ENCODE measurements around the gene PODXL. TPM values are rescaled to one million over a fixed set of nuclear protein-coding genes. Genes with fewer than 3 reads are reported as not detected.
A peak's percentile ranks its signal among the peaks of the same experiment; 100 is the strongest.

PODXL gene
- total RNA-seq, 6 experiments from 2014 or later = 10.4 to 23.2 (median 21.3) TPM

DNA sequence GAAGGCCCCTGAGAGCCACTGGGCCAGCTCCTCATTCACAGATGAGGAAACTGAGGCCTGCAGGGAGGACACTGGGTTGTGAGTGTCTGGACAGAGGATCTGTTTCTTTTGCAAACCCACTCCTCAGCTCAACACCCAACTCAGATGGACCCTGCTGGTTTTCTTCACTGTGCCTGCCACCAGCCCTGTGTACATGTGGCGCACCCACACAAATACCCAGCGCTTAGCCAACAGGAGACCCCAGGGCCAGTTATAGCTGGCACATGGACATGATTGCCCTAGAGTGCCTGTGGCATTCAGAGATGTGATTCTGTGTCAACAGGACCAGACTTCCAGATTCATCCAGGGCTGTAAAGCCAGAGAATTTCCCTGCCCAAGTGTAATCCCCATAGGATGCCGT lies 12.4 kb downstream of the PODXL start:
- peaks cover 47% of the 10 kb centered on the region for H3K4me1 Mint-ChIP-seq (ENCODE audit: low read depth)
- H3K36me3 Mint-ChIP-seq (ENCODE audit: low read depth) = peaks cover 9% of the 10 kb centered on the region; the same call in 1 of the 2 replicates
- no peak overlapping the region for H3K27ac Mint-ChIP-seq
- DNase-seq = no peak
- no peaks in the 10 kb centered on the region for H3K9me3 Mint-ChIP-seq
- H3K4me3 Mint-ChIP-seq = no peak overlapping the region
- no peaks in the 10 kb centered on the region for H3K27me3 Mint-ChIP-seq (ENCODE audit: insufficient read depth)
- TF ChIP-seq, protein P1, sequence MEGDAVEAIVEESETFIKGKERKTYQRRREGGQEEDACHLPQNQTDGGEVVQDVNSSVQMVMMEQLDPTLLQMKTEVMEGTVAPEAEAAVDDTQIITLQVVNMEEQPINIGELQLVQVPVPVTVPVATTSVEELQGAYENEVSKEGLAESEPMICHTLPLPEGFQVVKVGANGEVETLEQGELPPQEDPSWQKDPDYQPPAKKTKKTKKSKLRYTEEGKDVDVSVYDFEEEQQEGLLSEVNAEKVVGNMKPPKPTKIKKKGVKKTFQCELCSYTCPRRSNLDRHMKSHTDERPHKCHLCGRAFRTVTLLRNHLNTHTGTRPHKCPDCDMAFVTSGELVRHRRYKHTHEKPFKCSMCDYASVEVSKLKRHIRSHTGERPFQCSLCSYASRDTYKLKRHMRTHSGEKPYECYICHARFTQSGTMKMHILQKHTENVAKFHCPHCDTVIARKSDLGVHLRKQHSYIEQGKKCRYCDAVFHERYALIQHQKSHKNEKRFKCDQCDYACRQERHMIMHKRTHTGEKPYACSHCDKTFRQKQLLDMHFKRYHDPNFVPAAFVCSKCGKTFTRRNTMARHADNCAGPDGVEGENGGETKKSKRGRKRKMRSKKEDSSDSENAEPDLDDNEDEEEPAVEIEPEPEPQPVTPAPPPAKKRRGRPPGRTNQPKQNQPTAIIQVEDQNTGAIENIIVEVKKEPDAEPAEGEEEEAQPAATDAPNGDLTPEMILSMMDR (IDR thresholded peaks at IDR 0.05) = no peak

DNA sequence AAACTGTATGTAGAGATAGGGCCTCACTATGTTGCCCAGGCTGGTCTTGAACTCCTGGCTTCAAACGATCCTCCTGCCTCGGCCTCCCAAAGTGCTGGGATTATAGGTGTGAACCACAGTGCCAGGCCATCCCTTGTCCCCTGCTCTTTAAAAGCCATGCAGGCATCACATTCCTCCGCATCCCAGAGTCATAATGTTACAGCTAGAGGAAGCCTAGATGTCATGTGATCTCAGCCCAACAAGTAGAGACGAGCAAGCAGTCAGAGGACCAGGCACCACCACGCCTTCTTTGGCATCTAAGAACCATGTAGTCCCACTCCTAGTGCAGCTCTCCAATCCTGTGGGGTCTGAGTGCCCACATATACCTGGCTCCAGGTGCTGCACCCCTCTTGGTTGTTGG lies 13.1 kb downstream of the PODXL start:
- TF ChIP-seq, protein P1 (IDR thresholded peaks at IDR 0.05) = no peak
- no peak overlapping the region for H3K27ac Mint-ChIP-seq
- no peaks in the 10 kb centered on the region for H3K9me3 Mint-ChIP-seq
- H3K4me3 Mint-ChIP-seq = no peak overlapping the region
- H3K4me1 Mint-ChIP-seq (ENCODE audit: low read depth) = peaks cover 54% of the 10 kb centered on the region
- DNase-seq = no peak
- peaks cover 1% of the 10 kb centered on the region for H3K27me3 Mint-ChIP-seq (ENCODE audit: insufficient read depth)
- H3K36me3 Mint-ChIP-seq (ENCODE audit: low read depth) = peaks cover 2% of the 10 kb centered on the region; the same call in 1 of the 2 replicates

DNA sequence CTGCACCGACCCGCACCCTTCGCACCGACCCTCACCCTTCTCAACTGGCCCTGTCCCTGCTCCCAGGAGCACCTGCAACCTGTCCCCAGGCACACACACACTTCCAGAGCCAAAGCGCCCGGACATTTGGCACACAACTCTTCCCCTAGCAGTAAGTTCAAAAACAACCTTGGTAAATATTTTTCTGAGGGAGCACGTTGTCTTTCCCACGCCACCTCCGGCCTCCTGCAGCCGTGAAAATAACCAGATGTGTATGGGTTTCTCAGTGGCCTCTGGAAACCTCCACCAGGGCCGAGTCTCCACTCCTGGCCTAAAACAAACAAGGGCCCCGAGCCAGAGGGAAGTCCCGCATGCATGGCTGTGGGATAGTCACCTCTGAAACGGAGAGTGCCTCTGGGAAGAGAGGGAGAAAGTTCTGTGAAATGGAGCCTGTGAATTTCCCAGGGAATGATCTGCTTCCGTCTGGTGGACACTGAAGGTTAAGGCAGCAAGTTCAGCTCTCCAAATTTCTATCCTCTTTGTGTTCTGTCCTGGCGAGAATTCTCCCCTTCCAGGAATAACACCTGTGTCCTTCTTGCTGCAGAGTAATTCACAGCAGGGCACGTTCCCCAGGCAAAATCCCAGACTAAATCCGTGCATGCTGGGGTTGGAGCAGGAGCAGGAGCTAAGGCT lies 15.8 kb downstream of the PODXL start:
- H3K4me3 Mint-ChIP-seq = no peak overlapping the region
- no peaks in the 10 kb centered on the region for H3K36me3 Mint-ChIP-seq (ENCODE audit: low read depth)
- peak overlapping the region; percentile 53 for H3K27ac Mint-ChIP-seq
- no peaks in the 10 kb centered on the region for H3K9me3 Mint-ChIP-seq
- TF ChIP-seq, protein P1 (IDR thresholded peaks at IDR 0.05) = peak; percentile 55
- peaks cover 56% of the 10 kb centered on the region for H3K4me1 Mint-ChIP-seq (ENCODE audit: low read depth)
- DNase-seq = no peak
- H3K27me3 Mint-ChIP-seq (ENCODE audit: insufficient read depth) = peaks cover 1% of the 10 kb centered on the region

DNA sequence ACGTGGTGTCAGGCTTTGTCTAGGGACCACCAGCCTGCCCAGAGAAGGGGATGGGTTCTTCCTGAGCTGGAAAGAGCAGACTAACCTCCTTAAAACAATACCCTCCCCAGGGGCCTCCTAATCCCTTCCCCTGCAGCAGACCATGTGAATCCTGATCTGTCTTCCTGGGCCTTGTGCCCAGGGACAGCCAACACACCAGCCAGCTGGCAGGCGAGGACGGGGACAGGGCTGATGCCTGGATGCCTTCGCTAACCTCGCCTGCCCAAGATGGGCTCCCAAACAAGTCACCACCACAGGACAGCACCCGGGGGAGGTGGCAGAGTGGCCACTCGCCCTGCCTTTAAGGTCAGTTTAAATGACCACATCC lies 17.6 kb downstream of the PODXL start:
- Mint-ChIP-seq H3K4me1 (ENCODE audit: low read depth) (peaks cover 45% of the 10 kb centered on the region), H3K27ac (peak overlapping the region; percentile 66), H3K4me3 (no peak overlapping the region), H3K9me3 (no peaks in the 10 kb centered on the region), H3K27me3 (ENCODE audit: insufficient read depth) (peaks cover 1% of the 10 kb centered on the region), H3K36me3 (ENCODE audit: low read depth) (no peaks in the 10 kb centered on the region)
- TF ChIP-seq, protein P1 (IDR thresholded peaks at IDR 0.05) = no peak
- DNase-seq = no peak

DNA sequence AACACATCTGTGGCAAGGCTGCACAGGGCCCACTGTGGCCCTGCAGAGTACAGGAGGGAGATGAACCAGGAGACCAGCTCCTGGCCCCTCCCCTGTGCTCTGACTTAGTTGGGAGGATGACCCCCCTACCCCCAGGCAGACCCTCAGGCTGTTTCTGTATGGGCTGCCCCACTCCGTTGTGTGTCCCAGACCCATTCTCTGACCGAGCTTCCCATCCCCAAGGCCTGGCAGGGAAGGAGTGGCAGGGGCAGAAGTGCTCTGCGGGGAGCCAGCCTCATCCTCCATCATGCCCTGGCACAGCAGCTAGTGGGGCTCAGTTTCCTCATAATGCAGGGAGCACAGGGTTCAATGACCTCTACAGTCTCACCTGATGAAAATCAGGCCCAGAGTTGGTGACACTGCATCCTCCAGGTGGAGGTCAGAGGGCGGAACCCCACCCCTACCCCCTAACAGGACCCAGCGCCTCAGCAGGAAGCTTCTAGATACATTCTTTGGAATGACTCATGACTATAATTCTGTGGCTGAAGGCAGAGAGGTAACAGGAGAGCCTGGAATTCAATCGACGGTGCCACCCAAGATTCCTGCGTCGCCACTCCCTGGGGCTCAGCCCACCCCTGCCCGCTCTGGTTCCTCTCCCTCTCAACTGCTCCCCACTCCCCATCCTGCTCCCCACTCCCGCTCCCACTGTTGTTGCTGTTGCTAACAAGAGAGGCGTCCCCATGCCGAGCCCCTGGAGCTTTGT lies 18.2 kb downstream of the PODXL start:
- Mint-ChIP-seq H3K4me1 (ENCODE audit: low read depth) (peaks cover 45% of the 10 kb centered on the region), H3K27me3 (ENCODE audit: insufficient read depth) (peaks cover 1% of the 10 kb centered on the region), H3K27ac (peak overlapping the region; percentile 66), H3K4me3 (no peak overlapping the region), H3K9me3 (no peaks in the 10 kb centered on the region), H3K36me3 (ENCODE audit: low read depth) (no peaks in the 10 kb centered on the region)
- TF ChIP-seq, protein P1 (IDR thresholded peaks at IDR 0.05) = no peak
- DNase-seq = peak; percentile 20
